Measurements from ENCODE around the gene OR52B2. TPM values are rescaled to one million over a fixed set of nuclear protein-coding genes. Genes with fewer than 3 reads are reported as not detected.

Gene OR52B2
- total and polyA plus RNA-seq, 2 of the 8 experiments (the other 6 are each of a cell fraction or from before 2014, with no cell fraction given): 0.15 TPM; not detected in 1

DNA sequence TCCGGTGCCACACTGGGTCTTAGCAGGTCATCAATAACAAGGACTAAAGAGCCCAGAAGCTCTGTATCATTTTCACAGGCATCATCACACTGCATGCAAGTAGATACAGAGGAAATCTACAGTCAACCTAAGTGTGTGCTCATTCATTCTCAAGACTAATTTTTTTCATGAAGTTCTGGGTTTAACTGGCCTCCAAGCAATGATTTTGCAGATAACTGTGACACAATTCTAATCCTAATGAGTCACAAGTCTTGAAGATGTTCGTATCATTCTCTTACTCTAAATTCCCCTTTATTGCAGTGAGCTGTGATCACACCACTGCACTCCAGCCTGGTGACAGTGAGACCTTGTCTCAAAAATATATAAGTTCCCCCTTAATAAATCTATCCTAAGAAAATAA lies 31.4 kb upstream of the OR52B2 start:
- Histone ChIP-seq H3K79me2 (ENCODE audit: control insufficient read depth in 1 of 2, insufficient read depth in 2 of 2, low read length in 2 of 2) (no peaks in the 10 kb centered on the region), H3K56ac (replicated peaks; ENCODE audit: insufficient read length, low read depth, low read length) (no peak overlapping the region), H4K5ac (ENCODE audit: insufficient read length, low read depth, low read length) (no peak overlapping the region), H3K4me1 (replicated peaks in 1 of 4; ENCODE audit: control insufficient read depth in 3 of 4, insufficient read depth in 4 of 4, low read length in 3 of 4) (peaks cover 0 to 3% (median 1%) of the 10 kb centered on the region in 4 experiments; a peak in 2 of 7 replicates), H3K23ac (ENCODE audit: insufficient read length) (no peak overlapping the region), H4K8ac (ENCODE audit: extremely low read depth, insufficient read depth, low read length) (no peak overlapping the region), H2BK5ac (ENCODE audit: low read depth, low read length) (no peak overlapping the region), H2BK12ac (ENCODE audit: low read depth, low read length) (no peak overlapping the region), H4K91ac (replicated peaks; ENCODE audit: insufficient read length, low read length) (no peak overlapping the region), H2AFZ (ENCODE audit: low read length) (no peak overlapping the region), H3K18ac (ENCODE audit: extremely low read depth, low read length) (no peak overlapping the region), H3K27ac (ENCODE audit: low read depth, low read length) (no peak overlapping the region), H3K9ac (replicated peaks in 1 of 4; ENCODE audit: extremely low read depth in 1 of 4, low read depth in 3 of 4, low read length in 3 of 4) (no peak overlapping the region), H2BK15ac (ENCODE audit: low read length) (no peak overlapping the region), H3K36me3 (ENCODE audit: control insufficient read depth in 2 of 4, insufficient read depth in 4 of 4, low read length in 3 of 4) (peaks cover 0 to 3% (median 0%) of the 10 kb centered on the region in 4 experiments; a peak in 3 of 8 replicates), H4K20me1 (replicated peaks in 1 of 2; ENCODE audit: control insufficient read depth in 1 of 2, insufficient read depth in 2 of 2, low read length in 2 of 2) (no peaks in the 10 kb centered on the region), H3K4me3 (ENCODE audit: extremely low read depth in 1 of 4, insufficient read depth in 2 of 4, low read depth in 3 of 4, low read length in 4 of 4) (no peak overlapping the region), H3K79me1 (ENCODE audit: low read depth, low read length) (no peaks in the 10 kb centered on the region), H3K4me2 (ENCODE audit: insufficient read depth in 1 of 2, low read depth in 2 of 2, low read length in 2 of 2) (no peak overlapping the region), H2BK20ac (ENCODE audit: low read length) (no peak overlapping the region), H2BK120ac (replicated peaks; ENCODE audit: low read depth, low read length) (no peak overlapping the region), H3K27me3 (replicated peaks in 1 of 4; ENCODE audit: control insufficient read depth in 3 of 4, extremely low read depth in 1 of 4, insufficient read depth in 3 of 4, low read length in 3 of 4) (no peaks in the 10 kb centered on the region), H2AK5ac (ENCODE audit: low read depth, low read length) (no peak overlapping the region), H3K23me2 (ENCODE audit: low read depth, low read length) (no peaks in the 10 kb centered on the region), H3K4ac (replicated peaks; ENCODE audit: insufficient read length, low read depth, low read length) (no peak overlapping the region), H3K14ac (ENCODE audit: insufficient read length) (no peak overlapping the region), H3K9me3 (ENCODE audit: insufficient read depth in 2 of 2, low read depth in 1 of 2, low read length in 1 of 2) (no peaks in the 10 kb centered on the region; a peak in 1 of 4 replicates)
- POLR2A ChIA-PET (ENCODE audit: partially characterized antibody): interaction anchor here (1.3 to 1.8 kb wide), 2 partner anchors 13 to 15 kb away, joined by 3 read pairs; no protein-coding TSS in a partner anchor
- CTCF ChIA-PET (ENCODE audit: partially characterized antibody): interaction anchor here (0.7 to 1.5 kb wide), 5 partner anchors 44 to 162 kb away, joined by 3 to 5 read pairs (median 3); no protein-coding TSS in a partner anchor
- DNase-seq (ENCODE audit: low read depth in 1 of 2, low spot score in 2 of 2) (no peak), FAIRE-seq (no peak)
- WGBS, 2 experiments (ENCODE audit: extremely low coverage in 1 of 2, insufficient coverage in 1 of 2, insufficient read length in 1 of 2, insufficient replicate concordance in 2 of 2, low coverage in 1 of 2, low lambda C conversion rate in 2 of 2, missing lambda C conversion rate in 1 of 2): 94% methylated on average over 2 of the region's 2 CpGs; no CpG with 5 or more reads in 1 of the 2 experiments
- TF ChIP-seq ASH2L (IDR thresholded peaks at IDR 0.05; ENCODE audit: low read length) (no peak), BACH1 (IDR thresholded peaks at IDR 0.05; ENCODE audit: low read length) (no peak), SIX5 (IDR thresholded peaks at IDR 0.05; ENCODE audit: low read depth, low read length) (no peak), CTBP2 (IDR thresholded peaks at IDR 0.05; ENCODE audit: borderline replicate concordance, insufficient read depth, insufficient read length, low read length) (no peak), MAFK (IDR thresholded peaks at IDR 0.05; ENCODE audit: low read depth, low read length) (no peak), POLR2A (IDR thresholded peaks at IDR 0.05; ENCODE audit: control extremely low read depth in 1 of 2, low read depth in 2 of 2, low read length in 2 of 2) (no peak), SAP30 (IDR thresholded peaks at IDR 0.05; ENCODE audit: insufficient read depth, insufficient replicate concordance, low read length) (no peak), TAF1 (IDR thresholded peaks at IDR 0.05; ENCODE audit: low read depth, low read length) (no peak), PHF8 (conservative IDR thresholded peaks at IDR 0.05; ENCODE audit: low read depth, low read length) (no peak), EZH2 (IDR thresholded peaks at IDR 0.05; ENCODE audit: low read depth, low read length, severe bottlenecking) (no peak), POLR2AphosphoS5 (IDR thresholded peaks at IDR 0.05; ENCODE audit: low read depth, low read length) (no peak), EP300 (IDR thresholded peaks at IDR 0.05; ENCODE audit: borderline replicate concordance in 1 of 2, low read depth in 2 of 2, low read length in 2 of 2) (no peak)
- TF ChIP-seq, protein P1, sequence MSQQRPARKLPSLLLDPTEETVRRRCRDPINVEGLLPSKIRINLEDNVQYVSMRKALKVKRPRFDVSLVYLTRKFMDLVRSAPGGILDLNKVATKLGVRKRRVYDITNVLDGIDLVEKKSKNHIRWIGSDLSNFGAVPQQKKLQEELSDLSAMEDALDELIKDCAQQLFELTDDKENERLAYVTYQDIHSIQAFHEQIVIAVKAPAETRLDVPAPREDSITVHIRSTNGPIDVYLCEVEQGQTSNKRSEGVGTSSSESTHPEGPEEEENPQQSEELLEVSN (IDR thresholded peaks at IDR 0.05): no peak
